Measurements from ENCODE around the gene MTX1. TPM values are rescaled to one million over a fixed set of nuclear protein-coding genes. Genes with fewer than 3 reads are reported as not detected.

The MTX1 gene
- 41.6 TPM for total RNA-seq

GRCh38 chr1:155208541-155209311 is at the start of gene MTX1:
TSS of gene MTX1 (plus strand) at chr1:155208695. CDS start at chr1:155208805, 110 bp downstream.

GRCh38 chr1:155172732-155173477 is 35.6 kb upstream of the MTX1 start, which contains the start of gene KRTCAP2:
TSS of gene KRTCAP2 (minus strand) at chr1:155173304. CDS start at chr1:155173224, 80 bp downstream.

GRCh38 chr1:155173478-155174323 is 34.8 kb upstream of the MTX1 start, which contains the start of gene TRIM46:
TSS of gene TRIM46 (plus strand) at chr1:155173849. CDS start at chr1:155173967, 118 bp downstream.

GRCh38 chr1:155207806-155208540 is 522 bp upstream of the MTX1 start, which contains the start of gene THBS3:
TSS of gene THBS3 (minus strand) at chr1:155207897. CDS start at chr1:155207876, 21 bp downstream.

GRCh38 chr1:155255243-155256007 is 46.9 kb downstream of the MTX1 start, which contains the start of gene ENTREP3:
TSS of gene ENTREP3 (minus strand) at chr1:155255483. CDS start at chr1:155254877, 606 bp downstream.

GRCh38 chr1:155261852-155262673 is 53.6 kb downstream of the MTX1 start, which contains the start of gene SCAMP3:
TSS of gene SCAMP3 (minus strand) at chr1:155262360. CDS start at chr1:155262151, 209 bp downstream.

Other genes starting within 250 kb of the MTX1 start
- gene PYGO2, start 246.9 kb upstream of the MTX1 start, total RNA-seq, result 22.4 TPM
- 56.2 TPM for gene SHC1, start 237.9 kb upstream of the MTX1 start, total RNA-seq
- gene CKS1B, start 234.0 kb upstream of the MTX1 start, total RNA-seq, result 33.5 TPM
- gene FLAD1, start 225.4 kb upstream of the MTX1 start, total RNA-seq, result 18.3 TPM
- gene LENEP, start 215.1 kb upstream of the MTX1 start, total RNA-seq, result not detected
- gene ZBTB7B, start 205.9 kb upstream of the MTX1 start, total RNA-seq, result 18.6 TPM
- 0.53 TPM for gene DCST2, start 174.9 kb upstream of the MTX1 start, total RNA-seq
- gene DCST1, start 174.9 kb upstream of the MTX1 start, total RNA-seq, result not detected
- gene ADAM15, start 157.4 kb upstream of the MTX1 start, total RNA-seq, result 49.9 TPM
- 11.8 TPM for gene EFNA4, start 145.0 kb upstream of the MTX1 start, total RNA-seq
- 6.0 TPM for gene EFNA3, start 129.9 kb upstream of the MTX1 start, total RNA-seq
- 74.2 TPM for gene EFNA1, start 80.8 kb upstream of the MTX1 start, total RNA-seq
- 33.7 TPM for gene SLC50A1, start 72.8 kb upstream of the MTX1 start, total RNA-seq
- gene DPM3, start 68.2 kb upstream of the MTX1 start, total RNA-seq, result 33.9 TPM
- 80.7 TPM for gene KRTCAP2, start 35.4 kb upstream of the MTX1 start, total RNA-seq
- gene TRIM46, start 34.8 kb upstream of the MTX1 start, total RNA-seq, result 2.3 TPM
- gene THBS3, start 798 bp upstream of the MTX1 start, total RNA-seq, result 27.5 TPM
- gene ENTREP3, start 46.8 kb downstream of the MTX1 start, total RNA-seq, result 12.8 TPM
- gene SCAMP3, start 53.7 kb downstream of the MTX1 start, total RNA-seq, result 45.5 TPM
- gene CLK2, start 64.8 kb downstream of the MTX1 start, total RNA-seq, result 63.5 TPM
- gene HCN3, start 68.8 kb downstream of the MTX1 start, total RNA-seq, result 4.6 TPM
- gene PKLR, start 92.7 kb downstream of the MTX1 start, total RNA-seq, result 3.3 TPM
- gene FDPS, start 100.2 kb downstream of the MTX1 start, total RNA-seq, result 111 TPM
- gene RUSC1, start 112.2 kb downstream of the MTX1 start, total RNA-seq, result 27.9 TPM

Measured in metanephros (tissue), 1 donor.